ENCODE data around the gene MTFR2.

Gene MTFR2

GRCh38 chr6:136249811-136250685, at the start of gene MTFR2:
Gene MTFR2 (minus strand): TSS chr6:136250311. CDS start chr6:136249099, 1,212 bp downstream.
- peaks cover 12% of the 10 kb centered on the region for H3K4me1 ChIP-seq (ENCODE audit: control insufficient read depth, insufficient read depth, low read length)
- no peaks in the 10 kb centered on the region for H3K9me3 ChIP-seq (ENCODE audit: control insufficient read depth in 2 of 2, low read length in 2 of 2)
- H3K36me3 ChIP-seq (ENCODE audit: control insufficient read depth in 2 of 2, insufficient read depth in 2 of 2, low read length in 2 of 2), result no peaks in the 10 kb centered on the region
- no peaks in the 10 kb centered on the region for H3K27me3 ChIP-seq (ENCODE audit: control insufficient read depth in 1 of 2, insufficient read depth in 2 of 2, low read length in 2 of 2)
- H3K9ac ChIP-seq (ENCODE audit: low read length in 2 of 2), result peak within 1 kb of the TSS; percentile 62 to 71
- H3K4me3 ChIP-seq (ENCODE audit: low read length in 2 of 2), result peak within 1 kb of the TSS; percentile 82 to 89
- H3K27ac ChIP-seq (ENCODE audit: low read length), result no peak within 1 kb of the TSS

DNA sequence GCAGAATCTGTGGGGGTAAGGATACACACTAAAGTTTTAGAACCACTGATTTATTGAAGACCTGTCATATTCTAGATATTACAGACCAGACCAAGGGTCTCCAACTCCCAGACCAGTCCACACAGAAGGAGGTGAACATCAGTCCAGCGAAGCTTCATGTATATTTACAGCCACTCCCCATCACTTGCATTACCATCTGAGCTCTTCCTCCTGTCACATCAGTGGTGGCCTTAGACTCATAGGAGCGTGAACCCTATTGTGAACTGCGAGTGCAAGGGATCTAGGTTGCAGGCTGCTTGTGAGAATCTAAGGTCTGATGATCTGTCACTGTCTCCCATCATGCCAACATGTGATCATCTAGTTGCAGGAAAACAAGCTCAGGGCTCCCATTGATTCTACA, 44.5 kb upstream of the MTFR2 start:
- Histone ChIP-seq H3K27me3 (ENCODE audit: control insufficient read depth in 1 of 2, insufficient read depth in 2 of 2, low read length in 2 of 2) (no peaks in the 10 kb centered on the region), H3K9ac (ENCODE audit: low read length in 2 of 2) (no peak overlapping the region), H3K4me1 (ENCODE audit: control insufficient read depth, insufficient read depth, low read length) (peaks cover 12% of the 10 kb centered on the region), H3K27ac (ENCODE audit: low read length) (no peak overlapping the region), H3K4me3 (ENCODE audit: low read length in 2 of 2) (no peak overlapping the region), H3K36me3 (ENCODE audit: control insufficient read depth in 2 of 2, insufficient read depth in 2 of 2, low read length in 2 of 2) (no peaks in the 10 kb centered on the region), H3K9me3 (ENCODE audit: control insufficient read depth in 2 of 2, low read length in 2 of 2) (no peaks in the 10 kb centered on the region)

GRCh38 chr6:136290410-136291010, 40.4 kb upstream of the MTFR2 start:
- H3K27ac ChIP-seq (ENCODE audit: low read length), result peak overlapping the region; percentile 100
- peak overlapping the region; percentile 91 to 100 for H3K4me3 ChIP-seq (ENCODE audit: low read length in 2 of 2)
- H3K9ac ChIP-seq (ENCODE audit: low read length in 2 of 2), result peak overlapping the region; percentile 100
- H3K4me1 ChIP-seq (ENCODE audit: control insufficient read depth, insufficient read depth, low read length), result peaks cover 15% of the 10 kb centered on the region
- no peaks in the 10 kb centered on the region for H3K36me3 ChIP-seq (ENCODE audit: control insufficient read depth in 2 of 2, insufficient read depth in 2 of 2, low read length in 2 of 2)
- H3K9me3 ChIP-seq (ENCODE audit: control insufficient read depth in 2 of 2, low read length in 2 of 2), result no peaks in the 10 kb centered on the region
- no peaks in the 10 kb centered on the region for H3K27me3 ChIP-seq (ENCODE audit: control insufficient read depth in 1 of 2, insufficient read depth in 2 of 2, low read length in 2 of 2)

DNA sequence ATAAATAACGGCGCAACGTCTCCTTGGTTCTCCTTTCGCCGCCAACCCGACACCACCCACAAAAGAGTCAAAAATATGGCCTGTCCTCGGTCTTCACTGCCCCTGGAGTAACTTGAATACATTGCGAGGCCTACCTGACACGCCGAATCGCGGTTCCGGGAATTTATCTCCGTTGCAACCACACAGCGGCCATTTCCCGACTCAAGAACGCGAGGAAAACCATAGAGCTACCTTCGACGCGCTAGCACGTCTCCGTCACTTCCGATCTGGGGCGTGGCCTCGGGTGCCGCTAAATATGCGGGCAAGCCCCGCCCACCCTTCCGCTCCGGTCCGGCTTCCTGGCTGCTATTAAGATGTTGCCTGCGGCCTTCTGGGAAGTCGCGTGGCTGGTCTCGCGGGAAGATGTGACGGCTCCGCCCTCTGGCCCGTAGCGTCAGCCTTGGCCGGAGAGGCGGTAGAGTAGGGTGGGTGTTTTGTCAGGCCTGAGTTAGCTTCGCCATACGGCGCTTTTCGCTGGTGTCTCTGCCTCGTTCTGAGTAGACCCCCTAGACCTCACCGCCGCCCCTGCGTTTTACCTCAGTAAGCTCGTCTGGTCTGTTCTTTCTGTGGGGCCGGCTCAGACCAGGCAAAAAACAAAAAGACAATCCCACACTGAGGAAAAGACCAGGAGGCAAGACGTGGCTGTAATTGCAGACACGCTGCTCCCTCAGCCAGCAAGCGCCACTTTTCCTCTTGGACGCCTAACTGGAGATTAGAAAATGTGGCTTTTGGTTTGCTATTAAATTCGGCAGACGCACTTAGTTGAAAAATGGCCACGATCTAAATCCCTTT, 39.7 kb upstream of the MTFR2 start, which contains the start of gene BCLAF1:
Gene BCLAF1, minus strand, starts transcription at position 268 of the 831 bp plus-strand sequence. CDS start 9,980 bp downstream, outside the sequence.
- peak within 1 kb of the TSS; percentile 100 for H3K27ac ChIP-seq (ENCODE audit: low read length)
- H3K4me3 ChIP-seq (ENCODE audit: low read length in 2 of 2), result peak within 1 kb of the TSS; percentile 95 to 100
- no peaks in the 10 kb centered on the region for H3K9me3 ChIP-seq (ENCODE audit: control insufficient read depth in 2 of 2, low read length in 2 of 2)
- peak within 1 kb of the TSS; percentile 100 for H3K9ac ChIP-seq (ENCODE audit: low read length in 2 of 2)
- peaks cover 17% of the 10 kb centered on the region for H3K4me1 ChIP-seq (ENCODE audit: control insufficient read depth, insufficient read depth, low read length)
- H3K36me3 ChIP-seq (ENCODE audit: control insufficient read depth in 2 of 2, insufficient read depth in 2 of 2, low read length in 2 of 2), result no peaks in the 10 kb centered on the region
- H3K27me3 ChIP-seq (ENCODE audit: control insufficient read depth in 1 of 2, insufficient read depth in 2 of 2, low read length in 2 of 2), result no peaks in the 10 kb centered on the region

- Histone ChIP-seq H3K27me3 (ENCODE audit: control insufficient read depth in 1 of 2, insufficient read depth in 2 of 2, low read length in 2 of 2) (no peaks in the 10 kb centered on the region), H3K27ac (ENCODE audit: low read length) (peak overlapping the region; percentile 100), H3K4me1 (ENCODE audit: control insufficient read depth, insufficient read depth, low read length) (peaks cover 19% of the 10 kb centered on the region), H3K4me3 (ENCODE audit: low read length in 2 of 2) (peak overlapping the region; percentile 95 to 100), H3K36me3 (ENCODE audit: control insufficient read depth in 2 of 2, insufficient read depth in 2 of 2, low read length in 2 of 2) (no peaks in the 10 kb centered on the region), H3K9ac (ENCODE audit: low read length in 2 of 2) (peak overlapping the region; percentile 100), H3K9me3 (ENCODE audit: control insufficient read depth in 2 of 2, low read length in 2 of 2) (no peaks in the 10 kb centered on the region)
Measured at GRCh38 chr6:136289327-136289578, 39.1 kb upstream of the MTFR2 start.

GRCh38 chr6:136288566-136289326, 38.6 kb upstream of the MTFR2 start:
- Histone ChIP-seq H3K27me3 (ENCODE audit: control insufficient read depth in 1 of 2, insufficient read depth in 2 of 2, low read length in 2 of 2) (no peaks in the 10 kb centered on the region), H3K9me3 (ENCODE audit: control insufficient read depth in 2 of 2, low read length in 2 of 2) (no peaks in the 10 kb centered on the region), H3K4me3 (ENCODE audit: low read length in 2 of 2) (peak overlapping the region; percentile 95 to 100), H3K4me1 (ENCODE audit: control insufficient read depth, insufficient read depth, low read length) (peaks cover 19% of the 10 kb centered on the region), H3K27ac (ENCODE audit: low read length) (peak overlapping the region; percentile 100), H3K9ac (ENCODE audit: low read length in 2 of 2) (peak overlapping the region; percentile 100), H3K36me3 (ENCODE audit: control insufficient read depth in 2 of 2, insufficient read depth in 2 of 2, low read length in 2 of 2) (no peaks in the 10 kb centered on the region)

DNA sequence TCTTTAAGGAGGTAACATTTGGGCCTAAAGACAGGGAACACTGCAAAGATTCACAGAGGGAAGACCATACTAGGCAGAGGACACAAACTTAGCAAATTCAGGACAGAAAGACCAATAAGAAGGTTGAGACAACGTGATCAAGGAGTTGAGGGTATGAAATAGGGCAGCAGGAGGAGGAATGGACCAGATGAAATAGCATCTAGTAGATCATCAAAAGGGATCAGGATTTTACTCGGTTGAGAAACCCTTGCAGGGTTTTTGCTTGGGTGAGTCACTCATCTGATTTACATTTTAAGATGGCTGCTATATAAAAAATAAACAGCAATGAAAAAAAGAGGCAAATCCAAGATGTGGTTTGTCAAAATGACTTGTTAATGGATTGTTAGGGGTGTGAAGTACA, 34.8 kb upstream of the MTFR2 start:
- H3K4me1 ChIP-seq (ENCODE audit: control insufficient read depth, insufficient read depth, low read length), result peaks cover 24% of the 10 kb centered on the region
- H3K9ac ChIP-seq (ENCODE audit: low read length in 2 of 2), result peak overlapping the region in 1 of 2 donors; percentile 3
- H3K27ac ChIP-seq (ENCODE audit: low read length), result no peak overlapping the region
- peak overlapping the region; percentile 42 to 44 for H3K4me3 ChIP-seq (ENCODE audit: low read length in 2 of 2)
- peaks cover 0 to 9% of the 10 kb centered on the region in 2 donors for H3K36me3 ChIP-seq (ENCODE audit: control insufficient read depth in 2 of 2, insufficient read depth in 2 of 2, low read length in 2 of 2)
- H3K27me3 ChIP-seq (ENCODE audit: control insufficient read depth in 1 of 2, insufficient read depth in 2 of 2, low read length in 2 of 2), result no peaks in the 10 kb centered on the region
- no peaks in the 10 kb centered on the region for H3K9me3 ChIP-seq (ENCODE audit: control insufficient read depth in 2 of 2, low read length in 2 of 2)

- Histone ChIP-seq H3K9ac (ENCODE audit: low read length in 2 of 2) (no peak overlapping the region), H3K9me3 (ENCODE audit: control insufficient read depth in 2 of 2, low read length in 2 of 2) (no peaks in the 10 kb centered on the region), H3K36me3 (ENCODE audit: control insufficient read depth in 2 of 2, insufficient read depth in 2 of 2, low read length in 2 of 2) (peaks cover 0 to 18% of the 10 kb centered on the region in 2 donors), H3K4me3 (ENCODE audit: low read length in 2 of 2) (peak overlapping the region in 1 of 2 donors; percentile 28), H3K27me3 (ENCODE audit: control insufficient read depth in 1 of 2, insufficient read depth in 2 of 2, low read length in 2 of 2) (no peaks in the 10 kb centered on the region), H3K27ac (ENCODE audit: low read length) (no peak overlapping the region), H3K4me1 (ENCODE audit: control insufficient read depth, insufficient read depth, low read length) (peaks cover 26% of the 10 kb centered on the region)
Measured at GRCh38 chr6:136282906-136283305, 32.8 kb upstream of the MTFR2 start.

DNA sequence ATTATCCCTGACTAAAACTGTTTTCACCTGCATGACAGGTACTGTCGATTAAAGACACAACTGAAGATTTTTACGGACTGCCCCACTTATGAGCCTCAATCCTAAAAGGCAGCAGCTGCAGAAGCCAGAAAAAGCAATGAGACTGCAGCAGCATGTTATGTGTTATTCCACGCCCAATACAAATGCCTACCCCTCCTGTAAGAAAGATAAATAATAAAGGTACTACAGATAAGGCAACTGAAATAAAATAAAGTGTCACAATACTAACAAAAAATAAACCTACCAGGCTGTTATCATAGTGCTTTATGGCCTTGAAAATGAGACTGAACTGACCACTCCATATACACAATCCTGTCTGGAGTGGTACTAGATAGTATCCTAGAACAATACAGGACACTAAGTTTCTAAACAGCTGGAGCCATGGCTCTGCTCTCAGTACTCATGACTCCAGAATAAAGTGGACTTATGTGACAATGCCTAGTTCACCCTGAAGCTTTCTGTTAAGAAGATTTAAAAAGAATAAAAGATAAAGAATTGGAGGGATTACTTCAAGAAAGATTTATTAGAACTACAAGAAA, 30.0 kb upstream of the MTFR2 start:
- H3K36me3 ChIP-seq (ENCODE audit: control insufficient read depth in 2 of 2, insufficient read depth in 2 of 2, low read length in 2 of 2), result peaks cover 3 to 28% of the 10 kb centered on the region in 2 donors
- H3K4me1 ChIP-seq (ENCODE audit: control insufficient read depth, insufficient read depth, low read length), result peaks cover 22% of the 10 kb centered on the region
- no peaks in the 10 kb centered on the region for H3K9me3 ChIP-seq (ENCODE audit: control insufficient read depth in 2 of 2, low read length in 2 of 2)
- no peak overlapping the region for H3K4me3 ChIP-seq (ENCODE audit: low read length in 2 of 2)
- H3K27ac ChIP-seq (ENCODE audit: low read length), result no peak overlapping the region
- no peak overlapping the region for H3K9ac ChIP-seq (ENCODE audit: low read length in 2 of 2)
- H3K27me3 ChIP-seq (ENCODE audit: control insufficient read depth in 1 of 2, insufficient read depth in 2 of 2, low read length in 2 of 2), result no peaks in the 10 kb centered on the region

GRCh38 chr6:136274062-136274461, 24.0 kb upstream of the MTFR2 start:
- Histone ChIP-seq H3K4me1 (ENCODE audit: control insufficient read depth, insufficient read depth, low read length) (no peaks in the 10 kb centered on the region), H3K9me3 (ENCODE audit: control insufficient read depth in 2 of 2, low read length in 2 of 2) (no peaks in the 10 kb centered on the region), H3K4me3 (ENCODE audit: low read length in 2 of 2) (no peak overlapping the region), H3K27ac (ENCODE audit: low read length) (no peak overlapping the region), H3K27me3 (ENCODE audit: control insufficient read depth in 1 of 2, insufficient read depth in 2 of 2, low read length in 2 of 2) (no peaks in the 10 kb centered on the region), H3K9ac (ENCODE audit: low read length in 2 of 2) (no peak overlapping the region), H3K36me3 (ENCODE audit: control insufficient read depth in 2 of 2, insufficient read depth in 2 of 2, low read length in 2 of 2) (peaks cover 12 to 48% of the 10 kb centered on the region in 2 donors)
